Stomach (tissue), 9 donors: ENCODE results near the gene TCFL5. TPM values are rescaled to one million over a fixed set of nuclear protein-coding genes. Genes with fewer than 3 reads are reported as not detected.

Experiments used
- DNase-seq, 2 donors: peaks; one replicate each; pipeline versions ENCODE4 v3.0.0 to v3.0.0-alpha.2; 2013 to 2019
- H3K27ac ChIP-seq, 5 donors: fragments of 200-600 bp in 4 of 5; sonication (generic) in 4 of 5; one replicate each; pipeline ENCODE4 v1.5.1; 2013 to 2019; ENCODE audit warnings: mild to moderate bottlenecking in 1 of 5, moderate library complexity in 1 of 5
- H3K27me3 ChIP-seq, 3 donors: fragments of 200-600 bp; sonication (generic); one replicate each; pipeline ENCODE4 v1.5.1; 2017 to 2019; ENCODE audit warnings: mixed run types in 1 of 3
- H3K36me3 ChIP-seq, 4 donors: fragments of 200-600 bp; sonication (generic); 1 replicate in 3 of 4; 2 replicates in 1 of 4; pipeline ENCODE4 v1.5.1; 2016 to 2019
- H3K4me1 ChIP-seq, 4 donors: fragments of 200-600 bp; sonication (generic); one replicate each; pipeline ENCODE4 v1.5.1; 2016 to 2019
- H3K4me3 ChIP-seq, 4 donors: fragments of 200-600 bp; sonication (generic) in 3 of 4; one replicate each; pipeline ENCODE4 v1.5.1; 2016 to 2019; ENCODE audit warnings: mild to moderate bottlenecking in 1 of 4
- H3K9me3 ChIP-seq, 4 donors: fragments of 200-600 bp; sonication (generic); one replicate each; pipeline ENCODE4 v1.5.1; 2016 to 2019
- EP300 ChIP-seq: sonication (generic); formaldehyde crosslinking; IDR thresholded peaks from one replicate; pipeline ENCODE4 v1.6.1; 2017; ENCODE audit warnings: antibody characterized with exemption
- POLR2A ChIP-seq, 4 donors: fragments of 450-650 bp; IDR thresholded peaks; one replicate each; pipeline ENCODE4 v1.6.1; 2016; ENCODE audit warnings: antibody characterized with exemption in 4 of 4, control low read depth in 2 of 4, mild to moderate bottlenecking in 1 of 4, moderate library complexity in 1 of 4
- POLR2AphosphoS5 ChIP-seq, 3 donors: sonication (generic); formaldehyde crosslinking; IDR thresholded peaks; one replicate each; pipeline ENCODE4 v1.6.1; 2016; ENCODE audit warnings: antibody characterized with exemption in 3 of 3
- WGBS, 5 donors: extraction: QIAGEN DNeasy Blood & Tissue Kit in 3 of 5; methylation state at CpG; one replicate each; pipeline versions ENCODE4 v1.1.5 to v1.1.7; 2013 to 2018; 5-methylcytosine and 5-hydroxymethylcytosine counted together
- intact Hi-C: fragments of 100-400 bp; cut with DNase I; formaldehyde crosslinking; loops from one replicate; pipeline ENCODE4 v1.15.1; 2023; ENCODE audit warnings: low total_unique reads
- polyA plus RNA-seq, 3 donors: library from polyadenylated mRNA; stranded (reverse); fragments of 200-250 nt; gene quantifications; one replicate each; pipeline ENCODE4 v1.2.3, GENCODE V29; 2013
- total RNA-seq, 5 donors: library from RNA; depleted of rRNA; stranded (reverse); fragments of >200 nt; gene quantifications; one replicate each; pipeline versions ENCODE4 v1.1.0 to v1.2.3, GENCODE V29; 2014 to 2016
- TF ChIP-seq, protein P1 (sequence below), 7 experiments: fragments of 450-650 bp in 4 of 7; fragments of 200-600 bp in 3 of 7; sonication (generic) in 3 of 7; IDR thresholded peaks; one replicate each; pipeline ENCODE4 v1.5.1; 2016 to 2019; ENCODE audit warnings: antibody characterized with exemption in 7 of 7, control low read depth in 2 of 7, mild to moderate bottlenecking in 1 of 7
- donor health status: healthy with polysubstance abuse.
- donor health status: Bipolar disorder and iron deficiency.
- donor health status: healthy.

Gene TCFL5
- total and polyA plus RNA-seq, 8 donors = 3.0 to 29.5 (median 5.7) TPM

DNA sequence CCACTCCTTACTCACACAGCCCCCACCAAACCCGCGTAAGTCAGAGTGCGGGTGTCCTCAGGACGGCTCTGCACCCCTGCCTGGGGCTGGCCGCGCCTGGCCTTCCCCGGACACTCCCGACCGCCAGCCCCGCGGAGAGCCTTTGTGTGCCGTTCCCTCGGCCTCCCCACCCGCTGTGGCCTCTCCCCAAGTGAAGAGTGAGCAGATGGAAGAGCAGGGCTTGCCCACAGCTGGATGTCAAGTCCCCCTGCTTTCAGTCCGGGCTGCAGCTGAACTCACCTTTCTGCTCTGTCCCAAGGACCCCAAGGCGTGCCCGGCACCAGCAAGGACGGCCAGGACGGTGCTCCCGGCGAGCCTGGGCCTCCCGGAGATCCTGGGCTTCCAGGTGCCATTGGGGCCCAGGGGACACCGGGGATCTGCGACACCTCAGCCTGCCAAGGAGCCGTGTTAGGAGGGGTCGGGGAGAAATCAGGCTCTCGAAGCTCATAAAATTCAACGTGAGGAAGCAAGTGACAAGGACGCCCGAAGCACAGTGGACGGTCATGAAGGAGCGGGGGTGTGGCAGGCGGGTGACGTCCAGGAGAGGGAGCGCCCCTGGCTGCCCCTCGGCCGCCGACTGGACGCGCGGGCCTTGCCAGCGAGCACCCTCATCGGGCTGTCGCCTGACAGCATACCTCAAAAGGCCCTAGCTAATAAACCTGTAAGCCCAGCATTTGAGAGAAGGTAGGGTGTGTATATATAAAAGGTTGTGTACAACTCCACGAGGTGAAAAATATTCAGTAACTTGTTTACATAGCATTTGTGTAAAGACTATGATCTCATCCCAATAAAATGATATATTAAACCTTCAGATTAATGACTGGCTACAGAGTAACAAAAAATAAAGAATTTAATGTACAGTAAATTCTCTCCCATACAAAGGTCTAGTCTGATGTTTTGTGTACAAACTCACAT lies 21.1 kb downstream of the TCFL5 start:
- WGBS, 5 donors = 78 to 87% (median 85%) methylated on average over 45 of the region's 45 CpGs
- no peak for DNase-seq
- Histone ChIP-seq H3K27me3 (peaks cover 0 to 17% (median 0%) of the 10 kb centered on the region in 3 donors), H3K36me3 (peaks cover 0 to 4% (median under 1%) of the 10 kb centered on the region in 4 donors), H3K4me1 (peaks cover 0 to 5% (median 0%) of the 10 kb centered on the region in 4 donors), H3K4me3 (no peak overlapping the region), H3K9me3 (no peaks in the 10 kb centered on the region), H3K27ac (no peak overlapping the region)
- TF ChIP-seq POLR2AphosphoS5 (IDR thresholded peaks at IDR 0.05) (no peak), POLR2A (IDR thresholded peaks at IDR 0.05) (no peak), EP300 (no peak)
- TF ChIP-seq, protein P1, sequence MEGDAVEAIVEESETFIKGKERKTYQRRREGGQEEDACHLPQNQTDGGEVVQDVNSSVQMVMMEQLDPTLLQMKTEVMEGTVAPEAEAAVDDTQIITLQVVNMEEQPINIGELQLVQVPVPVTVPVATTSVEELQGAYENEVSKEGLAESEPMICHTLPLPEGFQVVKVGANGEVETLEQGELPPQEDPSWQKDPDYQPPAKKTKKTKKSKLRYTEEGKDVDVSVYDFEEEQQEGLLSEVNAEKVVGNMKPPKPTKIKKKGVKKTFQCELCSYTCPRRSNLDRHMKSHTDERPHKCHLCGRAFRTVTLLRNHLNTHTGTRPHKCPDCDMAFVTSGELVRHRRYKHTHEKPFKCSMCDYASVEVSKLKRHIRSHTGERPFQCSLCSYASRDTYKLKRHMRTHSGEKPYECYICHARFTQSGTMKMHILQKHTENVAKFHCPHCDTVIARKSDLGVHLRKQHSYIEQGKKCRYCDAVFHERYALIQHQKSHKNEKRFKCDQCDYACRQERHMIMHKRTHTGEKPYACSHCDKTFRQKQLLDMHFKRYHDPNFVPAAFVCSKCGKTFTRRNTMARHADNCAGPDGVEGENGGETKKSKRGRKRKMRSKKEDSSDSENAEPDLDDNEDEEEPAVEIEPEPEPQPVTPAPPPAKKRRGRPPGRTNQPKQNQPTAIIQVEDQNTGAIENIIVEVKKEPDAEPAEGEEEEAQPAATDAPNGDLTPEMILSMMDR (IDR thresholded peaks at IDR 0.05) = no peak
- intact Hi-C loops = no loop called here

DNA sequence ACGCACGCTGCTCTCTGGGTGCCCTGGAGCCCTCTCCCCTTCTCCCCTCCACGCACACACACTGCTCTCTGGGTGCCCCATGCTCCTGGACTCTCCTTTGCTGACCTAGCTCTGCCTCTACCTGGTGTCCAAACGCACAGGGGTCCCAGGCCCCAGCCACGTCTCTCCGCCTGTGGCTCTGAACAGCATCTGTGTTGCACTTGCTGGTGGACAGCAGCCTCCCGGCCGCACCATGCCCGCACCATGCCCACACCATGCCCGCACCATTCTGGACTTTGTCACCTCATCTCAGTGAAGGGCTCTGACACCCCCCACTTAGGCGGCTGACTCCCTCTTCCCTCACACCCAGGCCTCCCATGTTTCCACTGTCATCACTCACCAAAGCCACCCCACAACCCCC lies 21.8 kb downstream of the TCFL5 start:
- intact Hi-C loops = no loop called here
- Histone ChIP-seq H3K4me3 (no peak overlapping the region), H3K27me3 (peaks cover 0 to 17% (median 0%) of the 10 kb centered on the region in 3 donors), H3K9me3 (no peaks in the 10 kb centered on the region), H3K36me3 (no peaks in the 10 kb centered on the region), H3K27ac (no peak overlapping the region), H3K4me1 (peaks cover 0 to 5% (median 0%) of the 10 kb centered on the region in 4 donors)
- TF ChIP-seq, protein P1 (IDR thresholded peaks at IDR 0.05) = no peak
- WGBS, 5 donors = 88 to 98% (median 94%) methylated on average over 11 of the region's 11 CpGs
- no peak for DNase-seq

DNA sequence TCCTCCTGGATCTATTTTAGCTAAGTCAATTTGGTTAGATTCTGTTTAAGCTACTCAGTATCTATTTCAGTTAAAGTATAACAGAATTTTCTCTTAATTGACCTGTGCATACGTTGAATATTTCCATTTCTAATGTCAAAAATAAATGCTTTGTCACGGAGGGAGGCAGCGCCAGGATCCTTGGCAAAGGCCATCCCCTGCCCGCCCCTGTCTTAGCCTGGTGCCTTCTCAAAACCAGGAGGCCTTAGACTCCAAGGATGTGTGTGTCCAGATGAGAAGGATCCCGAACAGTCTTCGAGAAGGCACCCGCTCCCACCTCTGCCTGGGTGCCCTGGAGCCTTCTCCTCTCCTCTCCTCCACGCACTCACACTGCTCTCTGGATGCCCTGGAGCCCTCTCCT lies 22.4 kb downstream of the TCFL5 start:
- intact Hi-C loops = no loop called here
- TF ChIP-seq, protein P1 (IDR thresholded peaks at IDR 0.05) = no peak
- TF ChIP-seq POLR2A (IDR thresholded peaks at IDR 0.05) (no peak), POLR2AphosphoS5 (IDR thresholded peaks at IDR 0.05) (no peak), EP300 (no peak)
- peaks cover 0 to 17% (median 0%) of the 10 kb centered on the region in 3 donors for H3K27me3 ChIP-seq
- WGBS, 5 donors = 84 to 94% (median 90%) methylated on average over 8 of the region's 8 CpGs
- H3K4me1 ChIP-seq = peaks cover 0 to 5% (median 0%) of the 10 kb centered on the region in 4 donors
- no peak for DNase-seq
- no peak overlapping the region for H3K27ac ChIP-seq
- H3K9me3 ChIP-seq = no peaks in the 10 kb centered on the region
- no peaks in the 10 kb centered on the region for H3K36me3 ChIP-seq
- H3K4me3 ChIP-seq = no peak overlapping the region

DNA sequence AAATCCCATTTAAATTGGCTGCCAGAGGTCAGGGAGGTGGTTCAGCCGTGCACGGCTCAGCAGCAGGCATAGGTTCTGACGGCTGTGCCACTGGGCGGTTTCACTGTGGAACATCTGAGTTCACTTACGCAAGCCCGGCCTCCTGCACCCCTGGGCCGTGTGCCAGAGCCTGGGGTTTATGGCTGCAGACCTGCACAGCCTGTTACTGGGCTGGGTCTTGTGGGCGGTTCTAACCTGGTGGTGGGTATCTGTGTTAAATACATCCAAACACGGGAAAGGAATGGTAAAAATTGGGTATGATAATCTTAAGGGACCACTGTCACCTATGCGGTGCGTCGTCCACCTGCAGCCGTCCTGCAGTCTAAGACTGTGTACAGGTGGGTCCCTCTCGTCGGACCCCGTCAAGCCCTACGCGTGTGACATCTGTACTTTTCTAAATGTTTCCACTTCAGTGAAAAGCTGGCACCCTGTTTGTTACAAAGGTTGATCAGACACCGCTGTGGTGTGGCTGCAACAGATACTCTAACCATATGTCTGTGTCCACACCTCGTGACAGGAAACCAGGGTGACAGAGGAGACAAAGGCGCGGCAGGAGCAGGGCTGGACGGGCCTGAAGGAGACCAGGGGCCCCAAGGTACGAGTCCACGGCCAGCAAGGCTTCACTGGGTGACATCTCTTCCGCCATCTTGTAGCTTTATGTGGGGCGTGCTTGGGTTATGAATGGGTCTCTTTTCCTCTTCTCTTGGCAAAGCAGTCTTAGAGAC lies 23.3 kb downstream of the TCFL5 start:
- H3K27me3 ChIP-seq = peaks cover 0 to 17% (median 0%) of the 10 kb centered on the region in 3 donors
- no peaks in the 10 kb centered on the region for H3K9me3 ChIP-seq
- H3K4me3 ChIP-seq = no peak overlapping the region
- peaks cover 0 to 9% (median 2%) of the 10 kb centered on the region in 4 donors for H3K4me1 ChIP-seq
- peak; percentile 76 to 81 for DNase-seq
- intact Hi-C loops = no loop called here
- 67 to 75% (median 74%) methylated on average over 24 to 27 of the region's 27 CpGs for WGBS, 5 donors
- no peak for TF ChIP-seq POLR2A (IDR thresholded peaks at IDR 0.05)
- TF ChIP-seq, protein P1 (IDR thresholded peaks at IDR 0.05) = no peak
- no peak for TF ChIP-seq EP300
- TF ChIP-seq POLR2AphosphoS5 (IDR thresholded peaks at IDR 0.05) = no peak
- no peak overlapping the region for H3K27ac ChIP-seq
- no peaks in the 10 kb centered on the region for H3K36me3 ChIP-seq
